HG03175 (cell line): ENCODE results near the gene TNFSF13B.
"Not testable (repeated sequence)": the region's sequence is repeated elsewhere in the genome, so short reads cannot be mapped to it uniquely, and the experiment has no call there.

Experiments used
- ATAC-seq: cut with Tn5 transposase; IDR thresholded peaks from one replicate; pipeline ENCODE4 v1.9.1; 2021; ENCODE audit warnings: mild to moderate bottlenecking, moderate library complexity; ENCODE audit not compliant: unreplicated experiment

The TNFSF13B gene, protein sequence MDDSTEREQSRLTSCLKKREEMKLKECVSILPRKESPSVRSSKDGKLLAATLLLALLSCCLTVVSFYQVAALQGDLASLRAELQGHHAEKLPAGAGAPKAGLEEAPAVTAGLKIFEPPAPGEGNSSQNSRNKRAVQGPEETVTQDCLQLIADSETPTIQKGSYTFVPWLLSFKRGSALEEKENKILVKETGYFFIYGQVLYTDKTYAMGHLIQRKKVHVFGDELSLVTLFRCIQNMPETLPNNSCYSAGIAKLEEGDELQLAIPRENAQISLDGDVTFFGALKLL

DNA sequence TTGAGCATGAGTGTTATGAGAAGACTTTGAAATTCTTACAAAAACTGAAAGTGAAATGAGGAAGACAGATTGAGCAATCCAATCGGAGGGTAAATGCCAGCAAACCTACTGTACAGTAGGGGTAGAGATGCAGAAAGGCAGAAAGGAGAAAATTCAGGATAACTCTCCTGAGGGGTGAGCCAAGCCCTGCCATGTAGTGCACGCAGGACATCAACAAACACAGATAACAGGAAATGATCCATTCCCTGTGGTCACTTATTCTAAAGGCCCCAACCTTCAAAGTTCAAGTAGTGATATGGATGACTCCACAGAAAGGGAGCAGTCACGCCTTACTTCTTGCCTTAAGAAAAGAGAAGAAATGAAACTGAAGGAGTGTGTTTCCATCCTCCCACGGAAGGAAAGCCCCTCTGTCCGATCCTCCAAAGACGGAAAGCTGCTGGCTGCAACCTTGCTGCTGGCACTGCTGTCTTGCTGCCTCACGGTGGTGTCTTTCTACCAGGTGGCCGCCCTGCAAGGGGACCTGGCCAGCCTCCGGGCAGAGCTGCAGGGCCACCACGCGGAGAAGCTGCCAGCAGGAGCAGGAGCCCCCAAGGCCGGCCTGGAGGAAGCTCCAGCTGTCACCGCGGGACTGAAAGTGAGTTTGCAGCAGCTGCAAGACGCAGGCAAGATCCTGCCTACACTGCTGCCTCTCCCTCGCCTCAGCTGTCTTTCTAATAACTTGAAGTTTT lies at the start of gene TNFSF13B:
TNFSF13B (plus strand) TSS at position 118 of the 728 bp plus-strand sequence; CDS start at position 296, 178 bp downstream.
- ATAC-seq: peak; percentile 78

DNA sequence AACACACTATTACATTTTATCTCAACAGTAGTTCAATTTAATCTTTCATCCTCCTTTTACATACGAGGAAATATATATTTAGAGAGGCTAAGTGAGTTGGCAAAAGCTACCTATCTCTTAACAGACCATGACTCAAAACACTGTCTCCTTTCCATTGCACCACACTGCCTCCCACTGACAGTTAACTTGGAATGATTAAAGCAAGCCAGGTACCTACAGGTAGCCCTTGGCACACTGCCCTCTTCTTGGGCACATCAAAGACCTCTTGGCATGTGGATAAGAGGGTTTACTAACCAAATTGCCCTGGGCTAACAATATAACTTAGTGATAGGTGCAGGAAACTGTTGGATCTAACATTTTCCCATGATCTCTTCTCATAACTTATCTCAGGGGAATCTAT lies 49.5 kb upstream of the TNFSF13B start:
- ATAC-seq: no peak

DNA sequence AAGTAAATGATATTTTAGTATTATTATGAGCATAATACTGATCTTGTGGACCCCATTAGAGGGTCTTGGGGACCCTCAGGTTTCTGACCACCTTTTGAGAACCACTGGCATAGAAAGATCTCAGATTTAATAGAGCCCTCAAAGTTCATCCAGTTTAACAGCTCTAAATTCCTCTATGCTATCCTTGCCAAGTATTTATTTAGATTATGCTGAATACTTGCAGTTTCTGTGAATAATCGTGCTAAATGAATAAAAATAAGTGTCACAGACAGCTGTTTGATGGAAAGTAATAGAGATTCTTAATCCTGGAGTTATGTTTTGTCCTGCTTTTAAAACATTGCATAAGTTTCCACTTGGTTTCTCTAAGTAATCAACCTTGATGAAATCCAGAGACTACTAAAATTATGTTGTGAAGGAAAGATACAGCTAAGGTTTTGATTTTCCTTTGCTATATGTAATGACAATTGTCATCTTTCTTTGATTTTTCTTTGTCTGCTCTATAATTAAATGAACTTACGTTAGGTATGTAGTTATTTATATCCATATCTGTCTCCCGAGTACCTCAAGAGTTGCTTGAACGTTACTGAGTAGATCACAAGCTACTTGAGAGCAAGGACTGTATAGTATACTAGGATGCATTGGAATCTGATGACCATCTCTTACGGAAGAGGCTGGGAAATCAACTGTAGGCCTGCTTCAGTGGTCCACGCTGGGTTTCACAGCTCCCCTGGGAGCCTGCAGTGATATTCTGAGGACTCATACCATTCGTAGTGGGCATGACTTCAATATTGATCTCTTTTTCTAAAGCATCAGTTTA lies 45.6 kb upstream of the TNFSF13B start:
- ATAC-seq: no peak

DNA sequence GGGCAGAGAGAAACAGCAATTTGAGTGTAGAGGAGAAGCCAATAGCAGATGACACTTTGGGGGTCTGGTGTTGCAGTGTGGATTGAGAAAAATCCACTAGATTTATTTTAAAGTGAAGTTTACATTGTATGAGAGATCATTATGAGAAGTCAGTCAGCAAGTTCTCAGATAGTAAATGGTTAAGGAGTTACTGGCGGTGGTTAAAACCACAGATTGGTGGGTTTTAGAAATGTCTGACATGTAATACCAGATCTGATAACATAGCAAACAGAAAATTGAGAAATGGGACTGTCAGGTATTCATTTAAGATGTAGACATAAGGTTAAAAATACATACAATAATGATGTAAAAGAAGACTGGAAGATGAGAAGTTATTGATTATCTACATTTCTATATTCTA lies 44.1 kb upstream of the TNFSF13B start:
- peak; percentile 42 for ATAC-seq

DNA sequence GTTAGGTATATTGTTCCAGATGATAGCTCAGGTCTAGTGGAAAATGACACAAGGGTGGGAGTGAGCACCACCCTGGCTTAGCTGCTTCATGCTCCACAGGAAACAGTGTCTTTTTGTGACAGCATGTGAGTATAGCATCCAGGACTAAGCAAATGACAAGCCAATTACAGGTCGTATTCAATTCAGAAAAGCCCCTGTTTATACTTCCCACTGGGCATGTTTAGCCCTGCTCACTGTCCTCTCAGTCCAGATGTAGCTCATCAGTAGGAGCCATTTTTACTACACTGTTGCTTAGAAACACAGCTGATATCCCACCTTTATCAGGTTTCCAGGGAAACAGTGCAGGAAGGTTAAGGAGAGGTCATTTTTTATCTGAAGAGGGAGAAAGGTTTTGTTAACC lies 43.3 kb upstream of the TNFSF13B start:
- ATAC-seq: peak; percentile 42

DNA sequence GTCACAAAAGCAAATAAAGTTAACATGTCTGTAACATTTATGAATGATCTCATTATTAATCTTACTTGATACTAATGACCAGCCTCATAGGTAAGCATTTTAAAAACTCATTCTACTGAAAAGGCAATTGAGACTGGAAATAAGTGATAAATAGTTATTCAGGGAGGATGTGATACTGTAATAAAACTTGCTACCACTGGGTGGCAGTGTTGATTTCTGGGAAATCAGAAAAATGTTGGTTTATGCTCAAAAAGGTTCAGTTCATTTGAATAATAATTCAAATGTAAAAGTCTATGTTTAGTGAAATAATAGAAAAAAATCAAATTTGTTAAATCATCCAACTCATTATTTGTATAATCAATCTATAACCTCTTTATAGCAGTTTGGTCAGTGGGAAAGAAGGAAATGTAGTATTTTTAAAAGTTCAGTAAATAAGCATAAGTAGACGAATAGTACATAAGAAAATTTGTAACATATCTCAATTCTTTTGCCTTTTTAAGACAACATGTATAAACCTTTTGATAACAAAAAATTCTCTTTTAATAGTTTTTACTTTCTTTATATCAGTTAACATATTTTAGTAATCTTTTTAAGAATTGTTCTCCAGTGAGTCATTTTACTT lies 41.8 kb upstream of the TNFSF13B start:
- no peak for ATAC-seq

DNA sequence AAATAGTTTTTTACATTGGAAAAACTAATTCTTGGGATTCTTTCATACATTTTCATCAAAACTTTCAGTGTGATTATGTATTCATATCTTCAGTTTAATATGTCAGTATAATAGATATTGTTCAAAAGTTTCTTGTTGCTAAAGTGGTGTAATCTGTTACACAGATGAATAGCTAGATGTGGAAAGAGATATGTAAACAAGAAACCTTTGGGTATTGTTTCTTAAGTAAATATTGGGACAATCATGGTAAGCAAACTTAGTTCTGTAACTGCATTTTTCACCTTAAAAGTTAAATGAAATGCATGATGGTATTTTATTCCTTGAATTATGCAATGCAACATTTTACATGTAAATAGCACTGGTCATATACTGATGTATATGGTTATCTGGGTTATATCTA lies 39.1 kb upstream of the TNFSF13B start:
- ATAC-seq: no peak

DNA sequence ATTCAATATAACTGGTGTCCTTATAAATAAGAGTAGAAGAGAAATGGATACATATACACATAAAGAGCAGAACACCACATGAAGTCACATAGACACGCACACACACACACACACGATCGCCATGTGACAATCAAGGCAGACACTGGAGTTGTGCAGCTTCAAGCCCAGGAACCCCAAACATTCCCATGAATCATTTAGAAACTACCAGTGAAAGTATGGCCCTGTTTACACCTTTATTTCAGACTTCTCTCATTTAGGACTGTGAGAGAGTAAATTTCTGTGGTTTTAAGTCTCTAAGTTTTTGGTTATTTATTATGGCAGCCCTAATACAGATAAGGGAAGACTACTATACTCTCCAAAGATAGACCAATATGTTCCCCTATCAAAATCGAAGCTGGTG lies 20.4 kb upstream of the TNFSF13B start:
- no peak for ATAC-seq

DNA sequence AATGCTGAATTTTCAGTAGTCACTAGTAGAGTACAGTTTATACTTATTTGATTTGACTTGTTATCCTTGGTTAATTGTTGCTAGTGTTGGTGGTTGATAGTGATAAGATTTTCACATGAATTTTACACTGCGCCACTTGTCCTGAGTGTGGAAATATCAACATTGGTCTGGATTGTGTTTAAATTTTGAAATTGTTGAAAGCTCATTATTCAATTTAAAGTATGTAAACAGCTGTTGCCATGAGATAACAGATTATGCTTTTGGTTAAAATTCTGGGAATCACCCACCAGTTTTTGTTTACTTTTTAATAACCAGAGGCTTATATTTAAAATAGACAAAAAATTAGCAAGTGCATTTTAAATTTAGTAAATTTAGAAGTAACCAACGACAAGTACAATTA lies 12.3 kb upstream of the TNFSF13B start:
- no peak for ATAC-seq

DNA sequence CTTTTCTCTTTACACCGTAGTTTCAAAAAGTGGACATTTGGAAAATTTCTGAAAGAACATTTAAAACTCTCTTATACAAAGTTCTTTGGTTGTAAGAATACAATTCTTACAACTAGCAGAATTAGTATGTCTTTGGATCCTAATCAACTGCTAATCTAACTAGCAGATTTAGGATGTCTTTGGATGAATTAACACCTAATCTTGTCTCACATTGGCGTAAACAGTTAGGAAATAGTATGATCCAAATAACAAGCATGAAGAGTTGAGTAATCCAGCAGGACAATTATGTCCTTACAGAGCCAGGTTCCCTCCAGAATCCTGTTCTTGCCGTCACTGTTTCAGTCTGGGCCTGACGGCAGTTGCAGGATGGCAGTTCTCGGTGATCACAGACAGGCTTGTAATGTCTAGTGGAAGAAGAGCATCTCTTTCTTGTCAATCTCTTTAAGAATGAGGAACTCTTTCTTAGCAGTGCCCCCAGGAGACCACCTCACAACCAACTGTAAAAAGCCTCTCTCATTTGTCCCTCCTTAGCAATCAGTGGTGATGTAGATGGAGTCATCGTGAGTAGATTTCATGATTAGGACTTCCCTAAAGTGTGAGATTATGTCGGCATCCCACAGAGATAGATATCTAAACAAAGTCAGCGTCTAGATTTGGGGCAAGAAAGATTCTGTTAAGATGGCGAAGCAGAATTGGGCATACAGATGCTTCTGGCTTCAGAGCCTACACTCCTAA lies 5.7 kb upstream of the TNFSF13B start:
- no peak for ATAC-seq

DNA sequence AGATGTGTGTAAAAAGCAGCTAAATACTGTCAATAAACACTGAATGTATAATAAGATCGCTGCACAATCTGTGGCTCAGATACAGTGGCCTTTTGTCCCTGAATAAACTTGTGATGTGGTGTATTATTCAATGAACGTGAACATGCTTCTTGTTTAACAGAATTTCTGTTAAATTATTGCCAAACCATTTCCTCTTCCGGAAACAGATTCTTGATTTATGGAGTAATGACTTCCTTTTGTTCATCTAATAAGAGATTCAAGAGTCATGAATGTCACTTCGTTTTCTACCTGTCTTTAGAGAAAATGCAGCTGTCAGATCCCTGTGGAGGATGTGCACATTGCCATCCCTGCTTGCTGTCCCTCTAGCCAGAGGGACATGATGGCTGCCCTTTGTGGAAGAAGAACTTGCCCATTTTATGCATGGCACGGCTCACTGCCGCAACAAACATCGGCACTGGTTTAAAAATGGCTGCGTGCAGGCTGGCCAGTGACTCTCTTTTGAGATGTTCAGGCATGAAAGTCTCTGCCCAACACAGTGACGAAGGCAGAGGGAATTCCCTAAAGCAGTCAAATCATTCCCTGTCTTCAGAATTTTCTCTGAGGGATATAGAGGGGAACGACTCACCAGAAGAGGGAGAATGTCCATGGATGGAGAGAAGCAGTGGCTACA lies 3.1 kb upstream of the TNFSF13B start:
- ATAC-seq: no peak

DNA sequence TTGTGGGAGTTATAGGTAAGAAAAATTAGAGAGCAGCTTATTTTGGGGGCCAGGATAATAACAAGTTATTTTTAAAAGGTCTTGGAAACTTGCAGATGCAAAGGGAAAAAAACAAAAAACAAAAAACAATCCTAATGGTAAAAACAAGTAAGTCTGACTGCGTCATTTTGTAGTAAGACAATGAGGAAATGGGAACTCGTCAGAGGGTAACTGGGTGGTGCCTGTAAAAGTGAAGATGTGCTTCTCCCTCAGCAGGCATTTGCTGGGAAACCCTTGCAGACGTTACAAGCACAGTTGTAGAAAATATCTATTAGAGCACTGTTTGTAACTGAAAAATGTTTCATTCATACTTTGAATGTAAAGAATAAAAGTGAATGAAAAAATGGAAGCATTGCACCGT lies 2.2 kb upstream of the TNFSF13B start:
- ATAC-seq: no peak

DNA sequence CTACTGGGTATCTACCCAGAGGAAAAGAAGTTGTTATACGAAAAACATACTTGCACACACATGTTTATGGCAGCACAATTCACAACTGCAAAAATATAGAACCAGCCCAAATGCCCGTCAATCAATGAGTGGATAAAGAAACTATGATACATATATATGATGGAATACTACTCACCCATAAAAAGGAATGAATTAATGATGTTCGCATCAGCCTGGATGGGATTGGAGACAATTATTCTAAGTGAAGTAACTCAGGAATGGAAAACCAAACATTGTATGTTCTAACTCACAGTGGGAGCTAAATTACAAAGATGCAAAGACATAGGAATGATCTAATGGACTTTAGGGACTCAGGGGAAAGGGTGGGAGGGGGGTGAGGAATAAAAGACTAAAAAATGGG lies 1.7 kb upstream of the TNFSF13B start:
- not testable (repeated sequence) for ATAC-seq

DNA sequence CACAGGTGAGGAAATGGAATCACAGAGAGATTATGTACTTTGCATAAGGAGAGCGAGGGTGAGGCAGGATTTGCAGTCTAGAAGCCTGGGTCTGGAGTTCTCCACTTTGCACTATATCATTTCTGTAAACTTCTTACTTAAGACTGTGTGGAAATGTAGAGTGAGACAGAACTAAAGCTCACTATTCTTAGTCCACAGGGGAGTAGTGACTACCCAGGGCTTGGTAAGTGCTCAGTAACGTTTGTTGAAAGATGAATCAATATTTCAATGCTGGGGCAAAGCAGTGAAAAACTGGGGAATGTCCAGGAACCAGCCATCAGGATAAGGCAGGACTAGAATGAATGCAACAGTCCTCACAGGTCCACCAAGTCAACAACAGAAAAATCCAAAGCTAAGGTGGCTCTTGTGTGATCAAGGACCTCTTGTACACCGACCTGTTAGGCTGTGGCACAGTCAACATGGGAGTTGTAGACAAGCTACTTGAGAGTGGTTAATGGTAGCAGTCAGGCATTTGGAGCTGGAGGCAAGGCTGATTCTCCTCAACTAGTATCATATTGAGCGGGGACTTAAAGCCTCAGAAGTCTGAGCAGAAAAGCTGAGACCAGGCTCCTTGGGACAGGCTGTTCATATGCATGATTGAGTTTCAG lies 929 bp upstream of the TNFSF13B start:
- ATAC-seq: no peak

DNA sequence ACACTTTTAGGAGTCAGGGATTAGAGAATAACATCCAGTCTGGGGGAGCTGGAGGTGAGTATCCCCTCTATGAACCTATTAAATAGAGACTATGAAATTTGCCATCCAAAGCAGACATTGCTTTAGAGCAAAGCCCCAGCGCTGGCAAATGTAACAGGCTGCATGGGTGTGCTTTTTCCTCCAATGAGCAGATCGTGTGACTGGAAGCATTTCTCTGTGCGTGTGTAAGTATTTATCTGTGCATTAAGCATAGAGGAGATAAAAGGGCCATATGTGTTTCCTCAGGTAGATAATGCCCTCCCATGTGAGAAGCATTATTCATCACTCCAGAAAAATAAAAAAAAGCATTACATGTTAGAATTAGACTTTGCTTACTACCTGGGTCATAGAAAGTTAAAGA lies 924 bp downstream of the TNFSF13B start:
- peak; percentile 23 for ATAC-seq

DNA sequence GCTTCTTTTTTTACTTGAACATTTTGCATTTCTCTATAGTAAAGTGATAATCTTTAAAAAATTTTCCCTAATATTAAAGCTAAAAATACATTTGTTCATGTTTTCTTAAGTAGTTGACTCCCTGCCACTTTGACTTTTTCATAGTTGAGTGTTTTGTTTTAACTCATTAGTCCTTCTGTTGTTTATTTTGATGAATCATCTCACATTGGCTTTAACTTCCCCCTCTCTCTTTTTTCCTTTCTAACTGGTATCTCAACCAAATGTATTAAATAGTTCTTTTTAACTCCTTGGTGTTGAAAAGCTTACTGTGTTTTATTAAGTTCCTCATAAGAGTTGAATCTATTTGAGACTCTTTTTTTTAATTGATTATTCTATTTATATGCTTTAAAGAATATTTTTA lies 2.8 kb downstream of the TNFSF13B start:
- ATAC-seq: no peak

DNA sequence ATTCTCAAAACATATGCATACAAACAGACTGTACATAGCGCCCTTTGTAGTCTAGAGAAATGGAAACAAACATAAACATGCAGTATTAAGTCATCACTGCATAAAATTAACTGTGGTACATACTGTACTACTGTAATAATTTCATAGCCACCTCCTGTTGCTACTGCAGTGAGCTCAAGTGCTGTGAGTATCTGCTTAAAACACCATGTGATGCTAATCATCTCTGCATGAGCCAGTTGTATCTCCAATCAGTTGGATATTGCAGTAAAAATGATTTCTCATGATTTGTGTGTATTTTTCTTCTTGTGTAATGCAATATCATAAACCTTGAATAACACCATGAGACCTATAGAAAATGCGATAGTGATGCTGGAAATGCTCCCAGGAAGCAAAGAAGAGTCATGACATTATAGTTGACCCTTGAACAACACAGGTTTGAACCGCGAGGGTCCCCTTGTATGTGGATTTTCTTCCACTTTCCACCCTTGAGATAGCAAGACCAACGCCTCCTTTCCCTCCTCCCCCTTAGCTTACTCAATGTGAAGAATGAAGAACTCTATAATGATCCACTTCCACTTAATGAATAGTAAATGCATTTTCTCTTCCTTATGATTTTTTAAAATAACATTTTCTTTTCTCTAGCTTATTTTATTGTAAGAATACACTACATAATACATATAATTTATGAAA lies 4.1 kb downstream of the TNFSF13B start:
- ATAC-seq: no peak

DNA sequence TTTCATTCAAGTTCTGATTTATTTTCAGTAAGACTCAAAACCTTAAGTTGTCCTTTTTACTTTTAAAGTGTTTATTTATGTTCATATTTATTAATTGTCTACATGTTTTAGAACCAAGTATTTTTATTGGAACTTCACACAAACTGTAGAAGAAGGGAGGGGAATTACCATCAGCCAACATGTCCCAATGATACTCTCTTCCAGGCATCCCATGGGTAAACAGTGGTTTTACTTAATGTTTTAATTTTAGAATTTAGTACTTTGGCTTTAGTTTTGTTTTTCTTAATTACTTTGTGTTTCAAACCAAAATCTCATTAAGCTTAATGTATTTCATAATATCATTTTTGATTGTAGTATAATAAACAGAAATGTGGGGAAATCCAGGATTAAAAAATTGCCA lies 5.2 kb downstream of the TNFSF13B start:
- ATAC-seq: no peak

DNA sequence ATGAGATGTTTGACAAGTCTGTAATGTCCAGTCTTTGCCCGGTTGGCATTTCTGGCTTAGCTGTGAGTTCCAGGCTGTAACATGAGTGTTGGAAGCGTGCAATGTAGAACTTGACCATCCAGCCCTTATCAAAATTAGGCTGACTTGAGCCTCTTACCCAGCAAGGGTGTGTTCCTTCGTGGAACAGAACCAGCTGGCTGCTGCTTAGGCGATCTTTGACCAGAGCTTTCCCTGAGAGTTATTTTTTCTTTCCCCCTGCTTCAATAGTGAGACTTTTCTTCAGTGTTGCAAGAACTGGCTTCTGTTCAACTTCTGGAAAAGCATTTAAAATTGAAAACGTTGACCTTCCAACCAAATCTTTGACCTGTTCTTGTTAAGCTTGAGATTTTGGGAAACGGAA lies 6.5 kb downstream of the TNFSF13B start:
- ATAC-seq: no peak
